Kidney epithelial cell (primary cell): ENCODE results near the gene EP400. TPM values are rescaled to one million over a fixed set of nuclear protein-coding genes. Genes with fewer than 3 reads are reported as not detected.

Experiments used
- DNase-seq: peaks from one replicate; pipeline ENCODE4 v3.0.0-alpha.2; 2010; ENCODE audit warnings: low read depth
- H3K27me3 ChIP-seq: 2 replicates; pipeline ENCODE4 v1.6.0; 2011; ENCODE audit warnings: low read length; ENCODE audit not compliant: control insufficient read depth, insufficient read depth
- H3K36me3 ChIP-seq: 2 replicates; pipeline ENCODE4 v1.5.1; 2011; ENCODE audit warnings: low read length; ENCODE audit not compliant: control insufficient read depth, insufficient read depth
- H3K4me3 ChIP-seq: 2 replicates; pipeline ENCODE4 v1.5.1; 2011; ENCODE audit warnings: low read depth, mild to moderate bottlenecking, control low read depth, low read length
- total RNA-seq: library from RNA; depleted of rRNA; stranded (reverse); fragments of >200 nt; gene quantifications from 2 replicates; pipeline ENCODE4 v1.2.3, GENCODE V29; 2015
- TF ChIP-seq, protein P1 (sequence below): IDR thresholded peaks from 2 replicates; pipeline ENCODE4 v1.5.1; 2011; ENCODE audit warnings: mild to moderate bottlenecking, moderate library complexity, low read length, control low read depth, inconsistent platforms; ENCODE audit not compliant: insufficient read depth, poor library complexity, severe bottlenecking

Gene EP400
- total RNA-seq, 1 donor from 2014 or later = 21.4 TPM

DNA sequence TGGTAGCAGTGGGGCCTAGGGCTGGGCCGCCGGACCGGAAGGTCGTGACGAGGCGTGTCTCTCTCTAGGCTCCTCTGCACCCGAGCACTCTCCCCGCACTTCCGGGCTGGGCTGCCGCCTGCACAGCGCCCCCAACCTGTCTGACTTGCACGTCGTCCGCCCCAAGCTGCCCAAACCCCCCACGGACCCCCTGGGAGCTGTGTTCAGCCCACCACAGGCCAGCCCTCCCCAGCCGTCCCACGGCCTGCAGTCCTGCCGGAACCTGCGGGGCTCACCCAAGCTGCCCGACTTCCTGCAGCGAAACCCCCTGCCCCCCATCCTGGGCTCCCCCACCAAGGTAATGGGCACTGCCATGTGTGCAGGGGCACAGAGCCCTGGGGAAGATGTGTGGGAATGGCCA lies 33.9 kb upstream of the EP400 start:
- Histone ChIP-seq H3K4me3 (no peak overlapping the region), H3K36me3 (peaks cover 3% of the 10 kb centered on the region), H3K27me3 (no peaks in the 10 kb centered on the region)
- TF ChIP-seq, protein P1, sequence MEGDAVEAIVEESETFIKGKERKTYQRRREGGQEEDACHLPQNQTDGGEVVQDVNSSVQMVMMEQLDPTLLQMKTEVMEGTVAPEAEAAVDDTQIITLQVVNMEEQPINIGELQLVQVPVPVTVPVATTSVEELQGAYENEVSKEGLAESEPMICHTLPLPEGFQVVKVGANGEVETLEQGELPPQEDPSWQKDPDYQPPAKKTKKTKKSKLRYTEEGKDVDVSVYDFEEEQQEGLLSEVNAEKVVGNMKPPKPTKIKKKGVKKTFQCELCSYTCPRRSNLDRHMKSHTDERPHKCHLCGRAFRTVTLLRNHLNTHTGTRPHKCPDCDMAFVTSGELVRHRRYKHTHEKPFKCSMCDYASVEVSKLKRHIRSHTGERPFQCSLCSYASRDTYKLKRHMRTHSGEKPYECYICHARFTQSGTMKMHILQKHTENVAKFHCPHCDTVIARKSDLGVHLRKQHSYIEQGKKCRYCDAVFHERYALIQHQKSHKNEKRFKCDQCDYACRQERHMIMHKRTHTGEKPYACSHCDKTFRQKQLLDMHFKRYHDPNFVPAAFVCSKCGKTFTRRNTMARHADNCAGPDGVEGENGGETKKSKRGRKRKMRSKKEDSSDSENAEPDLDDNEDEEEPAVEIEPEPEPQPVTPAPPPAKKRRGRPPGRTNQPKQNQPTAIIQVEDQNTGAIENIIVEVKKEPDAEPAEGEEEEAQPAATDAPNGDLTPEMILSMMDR = no peak
- no peak for DNase-seq

DNA sequence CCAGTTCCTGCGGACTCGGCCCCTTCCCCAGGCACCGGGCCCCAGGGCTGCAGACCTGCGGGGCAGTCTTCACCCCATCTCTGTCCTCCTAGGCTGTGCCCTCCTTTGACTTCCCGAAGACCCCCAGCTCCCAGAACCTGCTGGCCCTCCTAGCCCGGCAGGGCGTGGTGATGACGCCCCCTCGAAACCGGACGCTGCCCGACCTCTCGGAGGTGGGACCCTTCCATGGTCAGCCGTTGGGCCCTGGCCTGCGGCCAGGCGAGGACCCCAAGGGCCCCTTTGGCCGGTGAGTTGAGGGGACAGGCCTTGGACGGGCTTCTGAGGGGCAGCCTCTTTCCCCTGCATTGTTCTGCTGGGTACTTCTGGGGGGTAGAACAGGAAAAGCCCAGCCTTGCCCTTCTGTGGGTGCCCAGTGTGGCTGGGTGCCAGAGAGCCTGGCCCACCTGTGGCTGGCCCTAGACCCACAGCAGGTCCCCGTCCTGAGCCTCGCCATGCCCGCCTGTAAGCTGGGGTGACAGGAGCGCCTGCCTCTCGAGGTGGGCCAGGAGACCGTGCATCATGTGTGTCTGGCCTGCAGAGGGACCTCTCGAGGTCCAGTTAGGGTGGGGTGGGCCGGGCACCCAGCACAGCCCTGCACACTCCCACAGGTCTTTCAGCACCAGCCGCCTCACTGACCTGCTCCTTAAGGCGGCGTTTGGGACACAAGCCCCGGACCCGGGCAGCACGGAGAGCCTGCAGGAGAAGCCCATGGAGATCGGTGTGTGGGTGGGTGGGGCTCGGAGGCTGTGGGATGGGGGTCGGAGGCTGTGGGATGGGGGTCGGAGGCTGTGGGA lies 33.2 kb upstream of the EP400 start:
- DNase-seq = no peak
- H3K4me3 ChIP-seq = no peak overlapping the region
- H3K36me3 ChIP-seq = peaks cover 3% of the 10 kb centered on the region
- TF ChIP-seq, protein P1 = no peak
- H3K27me3 ChIP-seq = no peaks in the 10 kb centered on the region

DNA sequence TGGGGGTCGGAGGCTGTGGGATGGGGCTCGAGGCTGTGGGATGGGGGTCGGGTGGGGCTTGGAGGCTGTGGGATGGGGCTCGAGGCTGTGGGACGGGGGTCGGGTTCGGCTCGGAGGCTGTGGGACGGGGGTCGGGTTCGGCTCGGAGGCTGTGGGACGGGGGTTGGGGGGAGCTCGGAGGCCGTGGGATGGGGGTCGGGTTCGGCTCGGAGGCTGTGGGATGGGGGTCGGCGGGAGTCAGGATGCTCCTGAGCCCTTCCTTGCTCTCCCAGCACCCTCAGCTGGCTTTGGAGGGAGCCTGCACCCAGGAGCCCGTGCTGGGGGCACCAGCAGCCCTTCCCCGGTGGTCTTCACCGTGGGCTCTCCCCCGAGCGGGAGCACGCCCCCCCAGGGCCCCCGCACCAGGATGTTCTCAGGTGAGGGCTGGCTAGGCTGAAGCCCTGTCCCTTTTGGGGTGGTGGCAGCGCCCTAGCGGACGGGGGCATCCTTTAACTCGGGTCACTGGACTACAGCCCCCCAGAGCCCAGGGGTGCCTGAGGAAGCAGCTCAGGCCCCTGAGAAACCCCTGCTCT lies 32.5 kb upstream of the EP400 start:
- Histone ChIP-seq H3K4me3 (no peak overlapping the region), H3K27me3 (no peaks in the 10 kb centered on the region), H3K36me3 (peaks cover 1% of the 10 kb centered on the region)
- TF ChIP-seq, protein P1 = no peak
- DNase-seq = no peak

DNA sequence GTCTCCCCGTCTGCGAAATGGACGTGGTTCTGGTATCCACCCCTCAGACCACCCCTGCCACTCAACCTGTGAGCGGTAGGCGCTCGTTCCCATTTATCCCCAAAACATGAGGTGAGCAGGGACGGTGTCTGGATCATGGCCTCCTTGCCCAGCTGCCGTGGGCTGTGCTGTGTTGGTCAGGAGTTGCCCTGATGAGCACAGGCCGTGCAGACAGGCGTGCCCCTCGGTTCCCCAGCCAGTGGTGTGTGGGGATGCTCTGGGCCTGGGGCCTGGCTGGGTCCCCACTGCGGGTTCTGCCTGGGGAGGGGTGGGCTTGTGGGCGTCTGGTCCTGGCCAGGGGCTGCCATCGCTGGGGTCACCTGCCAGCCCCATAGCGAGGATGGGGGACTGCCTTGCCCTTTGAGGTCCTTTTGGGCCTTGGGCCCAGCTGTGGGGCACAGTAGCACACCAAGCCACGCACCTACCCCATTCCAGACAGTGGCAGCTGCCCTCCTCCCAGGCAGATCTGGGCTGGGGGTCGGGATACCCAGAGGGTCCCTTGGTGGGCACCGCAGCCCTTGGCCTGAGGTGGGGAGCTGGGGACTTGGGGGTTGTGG lies 31.9 kb upstream of the EP400 start:
- H3K36me3 ChIP-seq = peaks cover 1% of the 10 kb centered on the region

DNA sequence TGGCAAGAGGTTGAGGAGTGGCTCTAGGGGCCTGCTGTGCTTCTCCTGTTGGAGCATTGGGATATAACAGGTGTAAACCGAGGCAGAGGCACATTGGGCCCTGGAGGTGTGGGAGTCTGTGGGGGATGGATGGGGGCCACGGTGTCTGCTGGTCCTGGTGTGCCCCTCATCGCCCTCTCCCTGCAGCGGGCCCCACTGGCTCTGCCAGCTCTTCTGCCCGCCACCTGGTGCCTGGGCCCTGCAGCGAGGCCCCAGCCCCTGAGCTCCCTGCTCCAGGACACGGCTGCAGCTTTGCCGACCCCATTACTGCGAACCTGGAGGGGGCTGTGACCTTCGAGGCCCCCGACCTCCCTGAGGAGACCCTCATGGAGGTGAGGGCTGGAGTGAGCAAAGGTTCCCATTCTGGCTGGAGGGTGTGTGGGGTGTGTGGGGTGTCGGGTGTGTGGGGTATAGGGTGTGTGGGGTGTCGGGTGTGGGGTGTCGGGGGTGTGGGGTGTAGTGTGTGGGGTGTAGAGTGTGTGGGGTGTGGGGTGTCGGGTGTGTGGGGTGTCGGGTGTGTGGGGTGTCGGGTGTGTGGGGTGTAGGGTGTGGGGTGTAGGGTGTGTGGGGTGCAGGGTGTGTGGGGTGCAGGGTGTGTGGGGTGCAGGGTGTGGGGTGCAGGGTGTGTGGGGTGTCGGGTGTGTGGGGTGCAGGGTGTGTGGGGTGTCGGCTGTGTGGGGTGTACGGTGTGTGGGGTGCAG lies 31.3 kb upstream of the EP400 start:
- TF ChIP-seq, protein P1 = no peak
- Histone ChIP-seq H3K4me3 (no peak overlapping the region), H3K27me3 (no peaks in the 10 kb centered on the region), H3K36me3 (peaks cover 1% of the 10 kb centered on the region)
- no peak for DNase-seq

More for the DNA sequence above, 31.9 kb upstream of the EP400 start:
- no peaks in the 10 kb centered on the region for H3K27me3 ChIP-seq
- no peak overlapping the region for H3K4me3 ChIP-seq
- TF ChIP-seq, protein P1 = no peak
- DNase-seq = no peak
